Neural crest cell (in vitro differentiated cells): ENCODE results near the gene PEX11A. TPM values are rescaled to one million over a fixed set of nuclear protein-coding genes. Genes with fewer than 3 reads are reported as not detected.

Experiments
- DNase-seq: peaks from one replicate; pipeline ENCODE4 v3.0.0; 2021; ENCODE audit warnings: low read depth, mixed read lengths, low spot score
- H3K27ac Mint-ChIP-seq: one replicate; pipeline ENCODE4 v1.8.0; 2021; ENCODE audit warnings: mild to moderate bottlenecking, mixed read lengths; ENCODE audit not compliant: unreplicated experiment
- H3K27me3 Mint-ChIP-seq: 2 replicates; pipeline ENCODE4 v1.8.0; 2021; ENCODE audit warnings: low read depth, mild to moderate bottlenecking, mixed read lengths
- H3K36me3 Mint-ChIP-seq: 2 replicates; pipeline ENCODE4 v1.8.0; 2021; ENCODE audit warnings: low read depth, mild to moderate bottlenecking, mixed read lengths
- H3K4me1 Mint-ChIP-seq: 2 replicates; pipeline ENCODE4 v1.8.0; 2021; ENCODE audit warnings: mixed read lengths
- H3K4me3 Mint-ChIP-seq: one replicate; pipeline ENCODE4 v1.8.0; 2021; ENCODE audit warnings: mild to moderate bottlenecking, mixed read lengths
- H3K9me3 Mint-ChIP-seq: 2 replicates; pipeline ENCODE4 v1.8.0; 2021; ENCODE audit warnings: mixed read lengths
- CTCF ChIP-seq: fragments of 200-600 bp; sonication (generic); conservative IDR thresholded peaks from 2 replicates; pipeline ENCODE4 v1.5.0; 2021; ENCODE audit warnings: antibody characterized with exemption, mild to moderate bottlenecking
- total RNA-seq: library from RNA; stranded (reverse); gene quantifications from 2 replicates; pipeline ENCODE4 v1.2.1, GENCODE V29; 2021

Gene PEX11A
- total RNA-seq, 1 donor from 2014 or later: 7.9 TPM

GRCh38 chr15:89671687-89672086 is 18.9 kb downstream of the PEX11A start:
- H3K27me3 Mint-ChIP-seq: no peaks in the 10 kb centered on the region
- H3K27ac Mint-ChIP-seq: no peak overlapping the region
- H3K9me3 Mint-ChIP-seq: no peaks in the 10 kb centered on the region
- no peak overlapping the region for H3K4me3 Mint-ChIP-seq
- no peaks in the 10 kb centered on the region for H3K36me3 Mint-ChIP-seq
- no peaks in the 10 kb centered on the region for H3K4me1 Mint-ChIP-seq
- TF ChIP-seq CTCF: no peak
- DNase-seq: no peak

- H3K4me1 Mint-ChIP-seq: no peaks in the 10 kb centered on the region
- H3K27me3 Mint-ChIP-seq: no peaks in the 10 kb centered on the region
These were observed 19.5 kb downstream of the PEX11A start for GRCh38 chr15:89670971-89671560.

GRCh38 chr15:89669941-89670340 is 20.6 kb downstream of the PEX11A start:
- DNase-seq: no peak
- H3K27me3 Mint-ChIP-seq: no peaks in the 10 kb centered on the region
- no peak overlapping the region for H3K27ac Mint-ChIP-seq
- H3K4me3 Mint-ChIP-seq: no peak overlapping the region
- H3K36me3 Mint-ChIP-seq: no peaks in the 10 kb centered on the region
- no peak for TF ChIP-seq CTCF
- H3K9me3 Mint-ChIP-seq: no peaks in the 10 kb centered on the region
- H3K4me1 Mint-ChIP-seq: peaks cover 2% of the 10 kb centered on the region

More at GRCh38 chr15:89670971-89671560, 19.5 kb downstream of the PEX11A start:
- Mint-ChIP-seq H3K36me3 (no peaks in the 10 kb centered on the region), H3K27ac (no peak overlapping the region), H3K4me3 (no peak overlapping the region), H3K9me3 (no peaks in the 10 kb centered on the region)
- TF ChIP-seq CTCF: no peak
- no peak for DNase-seq

GRCh38 chr15:89669309-89669865 is 21.2 kb downstream of the PEX11A start:
- Mint-ChIP-seq H3K27me3 (no peaks in the 10 kb centered on the region), H3K27ac (no peak overlapping the region), H3K4me3 (no peak overlapping the region), H3K36me3 (no peaks in the 10 kb centered on the region), H3K4me1 (peaks cover 4% of the 10 kb centered on the region), H3K9me3 (no peaks in the 10 kb centered on the region)
- no peak for DNase-seq
- no peak for TF ChIP-seq CTCF

- Mint-ChIP-seq H3K9me3 (no peaks in the 10 kb centered on the region), H3K4me1 (peaks cover 4% of the 10 kb centered on the region), H3K36me3 (no peaks in the 10 kb centered on the region), H3K4me3 (no peak overlapping the region), H3K27me3 (no peaks in the 10 kb centered on the region), H3K27ac (no peak overlapping the region)
- no peak for TF ChIP-seq CTCF
- no peak for DNase-seq
These were observed 22.4 kb downstream of the PEX11A start for GRCh38 chr15:89668171-89668570.

- Mint-ChIP-seq H3K4me3 (no peak overlapping the region), H3K27ac (no peak overlapping the region), H3K9me3 (no peaks in the 10 kb centered on the region), H3K4me1 (peaks cover 4% of the 10 kb centered on the region), H3K27me3 (no peaks in the 10 kb centered on the region), H3K36me3 (no peaks in the 10 kb centered on the region)
- TF ChIP-seq CTCF: no peak
- no peak for DNase-seq
These were observed 22.9 kb downstream of the PEX11A start for GRCh38 chr15:89667706-89667960.
